Spinal cord (tissue), 10 donors: ENCODE measurements around the gene SLC7A6. TPM values are rescaled to one million over a fixed set of nuclear protein-coding genes. Genes with fewer than 3 reads are reported as not detected.
A peak's percentile ranks its signal among the peaks of the same experiment; 100 is the strongest.

Source experiments
- DNase-seq, 6 donors: peaks; one replicate each; pipeline versions ENCODE4 v3.0.0 to v3.0.0-alpha.2; 2013 to 2015; ENCODE audit warnings: low spot score in 6 of 6, low read depth in 4 of 6
- H3K27ac ChIP-seq: one replicate; pipeline ENCODE4 v1.5.1; 2013; ENCODE audit warnings: low read depth, low read length, control low read depth
- H3K27me3 ChIP-seq: one replicate; pipeline ENCODE4 v1.6.1; 2013; ENCODE audit warnings: low read length; ENCODE audit not compliant: control insufficient read depth, insufficient read depth
- H3K36me3 ChIP-seq: one replicate; pipeline ENCODE4 v1.6.1; 2013; ENCODE audit warnings: low read length; ENCODE audit not compliant: control insufficient read depth, insufficient read depth
- H3K4me1 ChIP-seq: one replicate; pipeline ENCODE4 v1.6.1; 2013; ENCODE audit warnings: low read length; ENCODE audit not compliant: control insufficient read depth, insufficient read depth
- H3K4me3 ChIP-seq: one replicate; pipeline ENCODE4 v1.5.1; 2013; ENCODE audit warnings: low read depth, low read length, control low read depth
- H3K9me3 ChIP-seq: one replicate; pipeline ENCODE4 v1.6.1; 2013; ENCODE audit warnings: low read length; ENCODE audit not compliant: control insufficient read depth, insufficient read depth
- WGBS: methylation state at CpG from one replicate; pipeline ENCODE4 v1.1.5; 2013; ENCODE audit warnings: missing lambda C conversion rate; ENCODE audit not compliant: insufficient coverage; 5-methylcytosine and 5-hydroxymethylcytosine counted together
- long read RNA-seq, 4 donors: transcript quantifications; one replicate each; lab custom pipeline, GENCODE V29; 2026
- polyA plus RNA-seq, 2 donors: library from polyadenylated mRNA; unstranded; fragments of 120-200 nt; gene quantifications; one replicate each; pipeline ENCODE4 v1.2.1, GENCODE V29; 2013; ENCODE audit not compliant: insufficient read length in 2 of 2
- total RNA-seq, 2 donors: library from RNA; depleted of rRNA in 1 of 2; stranded (reverse); fragments of 120-200 nt in 1 of 2; fragments of >200 nt in 1 of 2; gene quantifications; one replicate each; pipeline versions ENCODE4 v1.2.3 to v1.2.4, GENCODE V29; 2013 to 2014
- donor health status: healthy.

Gene SLC7A6
- 10 to 100 TPM; 20.2 to 28.3 TPM for total RNA-seq
- polyA plus RNA-seq, result 10 to 100 TPM; 22.3 to 25.8 TPM
- long read RNA-seq, donor 1, partial matches to known transcripts, result 0 of 6 reads
- long read RNA-seq, donor 1, other reads (novel, unspliced or antisense), result 6 of 6 reads
- long read RNA-seq, donor 2, result 0 reads
- long read RNA-seq, donor 3, result 0 reads
- long read RNA-seq, donor 4, partial matches to known transcripts, result 0 of 1 reads
- long read RNA-seq, donor 4, other reads (novel, unspliced or antisense), result 0 of 1 reads

DNA sequence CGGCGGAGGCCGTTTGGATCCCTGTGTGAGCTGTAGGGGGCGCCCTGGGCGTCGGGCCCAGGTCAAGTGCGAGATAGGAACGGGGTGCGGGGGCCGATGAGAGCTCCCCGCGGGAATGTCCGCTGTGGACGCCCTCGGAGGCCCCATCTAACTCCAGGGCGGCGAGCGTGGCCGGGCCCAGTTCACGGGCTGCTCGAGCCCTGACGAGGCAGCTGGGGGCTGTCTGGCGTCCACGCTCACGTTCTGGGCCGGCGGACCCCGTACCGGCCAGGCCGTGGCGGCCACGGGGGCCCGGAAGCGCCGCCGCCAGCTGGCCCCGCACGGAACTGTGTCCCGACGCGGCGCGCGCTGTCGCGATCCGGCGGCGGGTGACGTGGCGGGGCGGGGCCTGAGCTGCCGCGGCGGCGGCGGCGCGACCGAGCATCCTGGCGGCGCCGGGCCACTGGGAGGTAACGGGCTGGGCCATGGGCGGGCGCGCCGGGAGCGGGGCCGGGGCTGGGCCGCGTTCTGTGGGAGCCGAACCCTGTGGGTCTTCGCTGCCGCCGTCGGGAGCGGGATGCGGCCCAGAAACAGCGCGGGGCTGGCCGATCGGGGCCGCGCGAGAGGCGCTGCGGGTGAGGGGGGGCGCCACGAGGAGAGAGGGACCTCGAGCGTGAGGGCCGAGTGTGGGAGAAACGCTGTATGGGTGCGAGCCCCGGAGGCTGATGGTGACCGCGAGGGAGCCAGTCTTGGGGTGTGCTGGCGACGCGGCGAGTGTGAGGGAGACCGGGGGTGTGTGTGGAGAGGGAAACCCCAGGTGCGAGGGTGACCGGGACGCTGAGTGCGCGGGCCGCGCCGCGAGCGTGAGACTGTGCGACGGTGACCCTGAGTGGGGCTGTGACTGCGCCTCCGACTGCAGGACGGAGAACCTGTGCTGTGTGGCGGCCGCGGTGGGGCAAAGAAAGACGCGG lies at the start of gene SLC7A6:
TSS of gene SLC7A6 (plus strand) at position 399 of the 950 bp plus-strand sequence. CDS start 10,201 bp downstream, outside the sequence.
- Histone ChIP-seq H3K4me1 (peaks cover 24% of the 10 kb centered on the region), H3K27me3 (no peaks in the 10 kb centered on the region), H3K9me3 (no peaks in the 10 kb centered on the region), H3K4me3 (peak within 1 kb of the TSS; percentile 75), H3K27ac (peak within 1 kb of the TSS; percentile 81), H3K36me3 (peaks cover 20% of the 10 kb centered on the region)
- peak in 3 of 6 donors; percentile 39 to 88 (median 84) for DNase-seq
- WGBS, result under 1% methylated on average over 123 of the region's 123 CpGs

DNA sequence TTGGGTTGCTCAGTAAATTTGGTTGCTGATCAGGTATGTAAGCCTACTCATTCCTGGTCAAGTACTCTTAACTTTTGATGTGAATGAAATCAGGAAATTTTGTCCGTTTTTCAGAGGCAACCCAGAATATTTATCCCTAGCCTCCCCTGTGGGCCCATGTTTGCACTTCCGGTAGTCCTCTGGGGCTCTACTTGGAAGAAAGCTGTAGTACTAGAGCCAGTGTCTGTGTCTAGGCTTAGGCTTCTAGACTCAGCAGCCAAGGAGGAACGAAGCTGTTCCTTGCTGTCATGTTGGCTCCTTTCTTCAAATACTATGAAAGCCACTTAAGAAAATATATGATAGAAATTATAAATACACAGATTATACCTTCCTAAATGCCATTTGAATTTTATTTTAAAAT lies 49.6 kb upstream of the SLC7A6 start:
- WGBS, result no CpG with 5 or more reads among the region's 3 CpGs
- no peak for DNase-seq

DNA sequence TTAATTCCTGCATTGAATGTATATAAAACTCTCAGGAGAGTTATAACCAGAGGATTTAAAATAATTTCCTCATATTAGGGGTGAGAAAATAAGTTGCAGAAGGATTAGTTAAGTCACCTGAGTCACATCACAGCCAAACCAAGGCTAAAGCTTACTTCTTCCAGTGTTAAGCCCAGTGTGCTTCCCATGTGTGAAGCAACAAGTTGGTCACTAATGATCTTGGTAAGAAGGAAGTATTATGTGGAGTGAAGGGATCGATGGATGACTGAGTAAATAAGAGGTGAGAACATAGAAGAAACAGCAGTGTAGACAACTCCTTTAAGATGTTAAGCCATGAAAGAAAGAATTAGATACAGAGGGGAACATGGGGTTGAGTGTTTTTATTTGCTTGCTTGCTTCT lies 49.0 kb upstream of the SLC7A6 start:
- DNase-seq, result no peak
- Histone ChIP-seq H3K27ac (no peak overlapping the region), H3K36me3 (no peaks in the 10 kb centered on the region), H3K27me3 (no peaks in the 10 kb centered on the region), H3K9me3 (no peaks in the 10 kb centered on the region), H3K4me1 (no peaks in the 10 kb centered on the region), H3K4me3 (no peak overlapping the region)
- WGBS, result 92% methylated on average over 1 of the region's 1 CpG

More for the DNA sequence above, 49.6 kb upstream of the SLC7A6 start:
- Histone ChIP-seq H3K27me3 (no peaks in the 10 kb centered on the region), H3K4me1 (no peaks in the 10 kb centered on the region), H3K36me3 (no peaks in the 10 kb centered on the region), H3K9me3 (no peaks in the 10 kb centered on the region), H3K4me3 (no peak overlapping the region), H3K27ac (no peak overlapping the region)

DNA sequence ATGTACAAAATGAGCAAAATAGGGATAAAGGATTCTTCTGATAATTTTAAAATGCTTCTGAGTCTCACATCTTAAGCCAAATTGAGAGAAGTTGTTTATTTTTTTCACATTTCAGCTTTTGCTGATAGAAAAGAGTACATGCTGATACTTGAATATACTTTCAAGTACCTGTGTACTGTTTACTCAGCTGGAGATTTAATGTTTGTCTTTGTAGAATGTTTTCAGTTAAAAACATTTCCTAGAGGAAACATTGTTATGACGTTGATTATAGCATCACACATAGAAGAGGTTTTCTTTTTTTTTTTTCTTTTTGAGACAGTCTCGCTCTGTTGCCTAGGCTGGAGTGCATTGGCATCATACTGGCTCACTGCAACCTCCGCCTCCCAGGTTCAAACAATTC lies 48.1 kb upstream of the SLC7A6 start:
- Histone ChIP-seq H3K9me3 (no peaks in the 10 kb centered on the region), H3K27ac (no peak overlapping the region), H3K27me3 (no peaks in the 10 kb centered on the region), H3K36me3 (no peaks in the 10 kb centered on the region), H3K4me1 (no peaks in the 10 kb centered on the region), H3K4me3 (no peak overlapping the region)
- WGBS, result no CpG with 5 or more reads among the region's 3 CpGs
- no peak for DNase-seq

DNA sequence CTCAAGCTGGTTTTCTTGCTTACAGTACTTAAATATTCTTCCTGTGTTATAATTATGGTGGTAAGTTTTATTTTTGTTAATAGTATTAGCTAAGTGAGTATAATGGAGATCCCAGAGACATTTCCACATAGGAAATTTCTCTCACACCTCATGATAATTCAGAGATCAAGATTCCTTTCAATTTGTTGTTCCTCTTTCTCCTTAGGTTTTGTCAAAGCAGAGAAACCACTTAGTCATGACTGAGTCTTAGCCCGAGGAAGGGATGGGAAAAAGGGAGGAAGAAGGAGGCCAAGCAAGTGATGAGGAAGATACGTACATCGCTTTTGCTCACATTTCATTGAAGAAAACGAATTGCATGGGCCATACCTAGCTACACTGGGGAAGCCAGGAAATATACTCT lies 46.8 kb upstream of the SLC7A6 start:
- DNase-seq, result no peak
- Histone ChIP-seq H3K4me3 (no peak overlapping the region), H3K9me3 (no peaks in the 10 kb centered on the region), H3K27ac (no peak overlapping the region), H3K27me3 (no peaks in the 10 kb centered on the region), H3K4me1 (no peaks in the 10 kb centered on the region), H3K36me3 (no peaks in the 10 kb centered on the region)
- WGBS, result 71% methylated on average over 1 of the region's 4 CpGs

DNA sequence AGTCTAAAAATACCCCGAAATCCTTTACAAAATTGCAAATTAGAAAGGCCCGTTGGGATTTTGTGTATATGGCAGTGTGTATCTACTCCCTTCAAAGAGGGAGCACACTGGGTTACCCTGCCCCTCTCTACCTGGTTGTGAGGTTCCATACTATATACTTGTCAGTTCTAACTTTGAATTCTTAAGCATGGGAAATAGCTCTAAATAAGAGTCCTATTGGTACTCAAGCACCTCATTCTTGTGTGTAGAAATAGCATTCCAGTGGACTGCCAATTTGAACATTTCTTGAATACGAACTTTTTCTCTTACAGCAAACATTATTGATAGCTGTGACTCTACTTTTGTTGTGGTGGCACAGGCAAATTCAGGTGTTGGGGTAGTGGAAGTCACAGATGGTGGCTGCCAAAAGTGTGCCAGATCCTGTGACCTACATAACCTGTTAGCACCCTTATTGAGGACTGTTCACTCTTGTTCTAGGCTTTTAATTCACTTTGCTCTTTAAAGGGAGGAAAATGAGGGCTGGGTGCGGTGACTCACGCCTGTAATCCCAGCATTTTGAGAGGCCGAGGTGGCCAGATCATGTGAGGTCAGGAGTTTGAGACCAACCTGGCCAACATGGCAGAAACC lies 44.5 kb upstream of the SLC7A6 start:
- no peak for DNase-seq
- Histone ChIP-seq H3K4me3 (no peak overlapping the region), H3K27ac (no peak overlapping the region), H3K36me3 (no peaks in the 10 kb centered on the region), H3K9me3 (no peaks in the 10 kb centered on the region), H3K27me3 (no peaks in the 10 kb centered on the region), H3K4me1 (no peaks in the 10 kb centered on the region)
- WGBS, result 94% methylated on average over 3 of the region's 6 CpGs

DNA sequence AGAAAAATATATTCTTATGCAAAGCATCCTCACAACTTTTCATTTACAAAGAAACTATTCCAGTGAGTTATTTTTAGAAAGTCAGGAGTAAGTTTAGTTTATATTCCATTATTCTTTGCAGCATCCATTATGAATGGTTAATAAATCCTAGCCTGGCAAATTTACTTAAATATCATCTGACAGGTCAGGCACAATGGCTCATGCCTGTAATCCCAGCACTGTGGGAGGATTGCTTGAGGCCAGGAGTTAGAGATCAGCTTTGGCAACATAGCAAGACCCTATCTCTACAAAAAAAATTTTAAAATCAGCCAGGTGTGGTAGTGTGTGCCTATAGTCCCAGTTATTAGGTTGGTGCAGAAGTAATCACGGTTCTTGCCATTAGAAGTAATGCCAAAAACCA lies 41.3 kb upstream of the SLC7A6 start:
- H3K27ac ChIP-seq, result no peak overlapping the region
- WGBS, result no CpG with 5 or more reads among the region's 1 CpG
- no peaks in the 10 kb centered on the region for H3K36me3 ChIP-seq
- H3K4me3 ChIP-seq, result no peak overlapping the region
- no peak for DNase-seq
- no peaks in the 10 kb centered on the region for H3K9me3 ChIP-seq
- H3K27me3 ChIP-seq, result no peaks in the 10 kb centered on the region
- no peaks in the 10 kb centered on the region for H3K4me1 ChIP-seq

DNA sequence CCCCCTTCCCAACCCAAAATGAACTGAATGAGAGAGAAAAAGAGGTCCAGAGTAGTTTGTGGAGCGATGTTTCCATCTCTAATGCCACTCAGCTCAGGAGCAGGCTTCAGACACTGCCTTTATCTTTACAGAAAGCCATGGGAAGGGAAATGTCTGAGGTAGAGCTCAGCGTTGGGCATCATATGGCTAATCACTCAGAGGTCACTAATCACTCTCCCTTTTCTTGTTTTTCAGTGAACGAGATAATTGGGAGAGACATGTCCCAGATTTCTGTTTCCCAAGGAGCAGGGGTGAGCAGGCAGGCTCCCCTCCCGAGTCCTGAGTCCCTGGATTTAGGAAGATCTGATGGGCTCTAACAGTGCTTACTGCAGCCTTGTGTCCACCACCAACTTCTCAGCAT lies 38.2 kb upstream of the SLC7A6 start:
- WGBS, result 100% methylated on average over 1 of the region's 4 CpGs
- Histone ChIP-seq H3K36me3 (peaks cover 12% of the 10 kb centered on the region), H3K27me3 (no peaks in the 10 kb centered on the region), H3K27ac (no peak overlapping the region), H3K9me3 (no peaks in the 10 kb centered on the region), H3K4me1 (no peaks in the 10 kb centered on the region), H3K4me3 (no peak overlapping the region)
- no peak for DNase-seq

DNA sequence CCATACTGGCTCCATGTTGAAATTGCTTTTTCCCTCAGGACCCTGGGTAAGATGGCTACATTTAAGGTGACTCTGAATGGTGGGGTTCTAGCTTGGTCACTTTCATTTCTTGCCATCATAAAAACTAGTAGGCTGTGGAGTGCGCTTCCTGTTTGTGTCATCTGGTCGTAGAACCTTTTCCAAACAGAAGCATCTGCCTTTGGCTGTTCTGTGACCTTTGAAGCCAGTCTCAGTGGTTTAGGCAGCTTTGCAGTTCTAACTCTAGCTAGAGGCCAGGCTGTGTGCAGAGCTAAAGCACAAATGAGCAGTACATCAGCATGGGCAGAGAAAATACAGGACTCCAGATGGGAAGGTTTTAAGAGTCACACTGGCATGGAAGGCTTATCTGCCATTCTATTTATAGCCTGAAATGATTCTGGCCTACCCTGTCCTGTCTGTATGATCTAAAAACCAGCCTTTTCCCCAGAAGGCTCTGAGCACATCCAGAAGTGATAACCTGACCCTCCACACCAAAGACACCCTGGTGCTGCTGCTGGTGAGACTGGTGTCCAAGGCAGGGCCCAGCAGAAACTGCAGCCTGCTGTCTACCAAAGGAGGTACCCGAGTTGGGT lies 37.0 kb upstream of the SLC7A6 start:
- no peak for DNase-seq
- H3K4me1 ChIP-seq, result no peaks in the 10 kb centered on the region
- H3K9me3 ChIP-seq, result no peaks in the 10 kb centered on the region
- H3K27me3 ChIP-seq, result no peaks in the 10 kb centered on the region
- WGBS, result 93% methylated on average over 2 of the region's 3 CpGs
- no peak overlapping the region for H3K4me3 ChIP-seq
- H3K36me3 ChIP-seq, result peaks cover 24% of the 10 kb centered on the region
- no peak overlapping the region for H3K27ac ChIP-seq
